Type B pancreatic cell (in vitro differentiated cells): Measurements from ENCODE around the gene KLF16. TPM values are rescaled to one million over a fixed set of nuclear protein-coding genes. Genes with fewer than 3 reads are reported as not detected.

Source experiments
- DNase-seq: peaks from one replicate; pipeline ENCODE4 v3.0.0; 2021; ENCODE audit warnings: mixed read lengths; ENCODE audit not compliant: unreplicated experiment; ENCODE audit errors: extremely low spot score
- H3K27ac Mint-ChIP-seq: 2 replicates; pipeline ENCODE4 v1.8.0; 2021; ENCODE audit warnings: mild to moderate bottlenecking, mixed read lengths
- H3K27me3 Mint-ChIP-seq: 2 replicates; pipeline ENCODE4 v1.8.0; 2021; ENCODE audit warnings: mixed read lengths
- H3K36me3 Mint-ChIP-seq: 2 replicates; pipeline ENCODE4 v1.8.0; 2021; ENCODE audit warnings: mixed read lengths
- H3K4me1 Mint-ChIP-seq: one replicate; pipeline ENCODE4 v1.8.0; 2021; ENCODE audit warnings: mixed read lengths; ENCODE audit not compliant: unreplicated experiment
- H3K4me3 Mint-ChIP-seq: 2 replicates; pipeline ENCODE4 v1.8.0; 2021; ENCODE audit warnings: mild to moderate bottlenecking, mixed read lengths
- H3K9me3 Mint-ChIP-seq: 2 replicates; pipeline ENCODE4 v1.8.0; 2021; ENCODE audit warnings: mixed read lengths
- CTCF ChIP-seq: fragments of 200-600 bp; sonication (generic); conservative IDR thresholded peaks from 2 replicates; pipeline ENCODE4 v1.5.0; 2021; ENCODE audit warnings: antibody characterized with exemption, mild to moderate bottlenecking
- total RNA-seq: library from RNA; stranded (reverse); gene quantifications from 2 replicates; pipeline ENCODE4 v1.2.1, GENCODE V29; 2021; ENCODE audit warnings: low replicate concordance

KLF16 gene
- total RNA-seq, 1 donor from 2014 or later = 17.9 TPM

- H3K27ac Mint-ChIP-seq = no peak overlapping the region
- no peaks in the 10 kb centered on the region for H3K27me3 Mint-ChIP-seq
Observed at GRCh38 chr19:1824252-1824622, 39.1 kb downstream of the KLF16 start.

DNA sequence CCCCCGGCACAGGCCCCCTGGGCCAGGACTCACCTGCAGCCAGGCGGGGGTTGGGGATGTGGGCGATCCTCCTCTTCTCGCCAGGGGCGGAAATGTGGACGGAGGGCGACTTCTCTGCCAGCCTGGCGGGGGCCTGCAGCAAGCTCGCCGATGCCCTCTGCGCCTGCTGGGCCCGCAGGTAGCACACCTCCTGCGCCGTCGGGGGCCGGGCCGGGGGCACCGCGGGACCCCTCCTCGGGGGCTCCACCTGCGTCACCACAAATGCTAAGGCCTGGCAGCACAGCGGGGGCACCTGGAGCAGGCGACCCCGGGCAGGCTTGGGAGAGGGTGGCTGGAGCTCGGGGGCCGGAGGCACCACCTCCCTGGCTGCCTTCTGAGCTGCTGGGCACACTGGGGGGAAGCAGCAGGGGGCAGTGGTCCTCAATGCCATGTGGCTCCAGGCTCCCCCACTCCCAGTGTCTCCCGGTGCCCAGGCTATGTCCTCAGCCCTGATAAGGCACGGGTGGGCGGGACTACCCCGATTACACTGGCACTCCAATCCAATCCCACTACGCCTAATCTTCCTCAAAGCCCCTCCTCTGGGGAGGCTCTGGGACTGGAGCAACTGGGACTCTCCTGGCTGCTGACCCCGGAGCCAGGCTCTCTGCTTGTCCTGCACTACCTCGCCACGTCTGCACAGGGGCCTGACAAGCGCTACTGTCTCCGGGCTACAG lies 39.7 kb downstream of the KLF16 start:
- peaks cover 6% of the 10 kb centered on the region for H3K36me3 Mint-ChIP-seq
- no peak for TF ChIP-seq CTCF
- H3K9me3 Mint-ChIP-seq = no peaks in the 10 kb centered on the region
- H3K27ac Mint-ChIP-seq = no peak overlapping the region
- no peak for DNase-seq
- no peaks in the 10 kb centered on the region for H3K27me3 Mint-ChIP-seq
- H3K4me1 Mint-ChIP-seq = peaks cover 3% of the 10 kb centered on the region
- no peak overlapping the region for H3K4me3 Mint-ChIP-seq

More at GRCh38 chr19:1824252-1824622, 39.1 kb downstream of the KLF16 start:
- DNase-seq = no peak
- Mint-ChIP-seq H3K4me1 (peaks cover 3% of the 10 kb centered on the region), H3K36me3 (peaks cover 6% of the 10 kb centered on the region), H3K4me3 (no peak overlapping the region), H3K9me3 (no peaks in the 10 kb centered on the region)
- TF ChIP-seq CTCF = no peak

- Mint-ChIP-seq H3K9me3 (no peaks in the 10 kb centered on the region), H3K4me3 (no peak overlapping the region), H3K27ac (no peak overlapping the region), H3K36me3 (peaks cover 6% of the 10 kb centered on the region), H3K27me3 (no peaks in the 10 kb centered on the region), H3K4me1 (peaks cover 3% of the 10 kb centered on the region)
- no peak for DNase-seq
- TF ChIP-seq CTCF = no peak
Observed at GRCh38 chr19:1823020-1823419, 40.4 kb downstream of the KLF16 start.

DNA sequence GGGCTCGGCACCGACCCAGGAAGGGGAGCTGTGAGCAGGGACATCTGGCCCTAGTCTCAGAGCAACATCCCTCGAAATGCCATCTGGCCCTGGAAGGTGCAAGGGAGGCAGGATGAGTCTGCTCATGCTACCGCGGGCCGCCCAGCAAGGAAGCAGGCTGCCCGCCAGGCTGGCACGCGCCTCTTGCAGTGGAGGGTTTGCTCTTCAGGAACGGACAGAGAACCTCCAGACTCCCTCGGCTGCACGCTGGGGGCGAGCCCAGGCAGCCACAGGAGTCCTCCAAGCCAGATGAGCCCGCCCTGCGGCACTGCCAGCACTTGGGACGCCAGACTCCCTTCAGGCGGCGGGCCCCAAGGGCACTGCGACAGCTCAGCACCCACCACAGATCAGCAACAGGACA lies 41.2 kb downstream of the KLF16 start:
- DNase-seq = no peak
- H3K36me3 Mint-ChIP-seq = peaks cover 6% of the 10 kb centered on the region
- H3K27ac Mint-ChIP-seq = no peak overlapping the region
- no peak for TF ChIP-seq CTCF
- H3K27me3 Mint-ChIP-seq = no peaks in the 10 kb centered on the region
- no peak overlapping the region for H3K4me3 Mint-ChIP-seq
- peaks cover 3% of the 10 kb centered on the region for H3K4me1 Mint-ChIP-seq
- no peaks in the 10 kb centered on the region for H3K9me3 Mint-ChIP-seq

- no peaks in the 10 kb centered on the region for H3K9me3 Mint-ChIP-seq
- no peaks in the 10 kb centered on the region for H3K27me3 Mint-ChIP-seq
- no peak for TF ChIP-seq CTCF
- H3K36me3 Mint-ChIP-seq = peaks cover 3% of the 10 kb centered on the region
- no peak overlapping the region for H3K4me3 Mint-ChIP-seq
- H3K27ac Mint-ChIP-seq = no peak overlapping the region
- no peaks in the 10 kb centered on the region for H3K4me1 Mint-ChIP-seq
- no peak for DNase-seq
Observed at GRCh38 chr19:1819341-1820255, 43.8 kb downstream of the KLF16 start.
